Measurements from ENCODE around the gene MAEA. TPM values are rescaled to one million over a fixed set of nuclear protein-coding genes. Genes with fewer than 3 reads are reported as not detected.

The MAEA gene
- total RNA-seq, 1 donor = 70.6 TPM

- TF ChIP-seq CTCF (IDR thresholded peaks at IDR 0.05; ENCODE audit: extremely low read depth, low read depth, low read length) = no peak
- Histone ChIP-seq H3K27ac (ENCODE audit: low read depth, low read length) (no peak overlapping the region), H2AFZ (ENCODE audit: low read length) (no peak overlapping the region), H3K79me2 (ENCODE audit: insufficient read depth, low read length) (peaks cover 61% of the 10 kb centered on the region), H3K27me3 (ENCODE audit: insufficient read depth, low read length) (no peaks in the 10 kb centered on the region), H4K20me1 (ENCODE audit: insufficient read depth, low read length) (peaks cover 27% of the 10 kb centered on the region), H3K4me2 (ENCODE audit: insufficient read depth, low read length) (no peak overlapping the region), H3K36me3 (ENCODE audit: insufficient read depth, low read length) (peaks cover 56% of the 10 kb centered on the region), H3K4me3 (ENCODE audit: insufficient read depth, low read length) (no peak overlapping the region), H3K9me3 (ENCODE audit: low read depth, low read length) (no peaks in the 10 kb centered on the region), H3K4me1 (ENCODE audit: insufficient read depth, low read length) (no peaks in the 10 kb centered on the region)
- no peak for DNase-seq (ENCODE audit: insufficient read length, low spot score, missing footprints)
These were observed 26.3 kb downstream of the MAEA start for GRCh38 chr4:1315836-1316536.

- DNase-seq (ENCODE audit: insufficient read length, low spot score, missing footprints) = no peak
- no peaks in the 10 kb centered on the region for H3K4me1 ChIP-seq (ENCODE audit: insufficient read depth, low read length)
- H3K27me3 ChIP-seq (ENCODE audit: insufficient read depth, low read length) = no peaks in the 10 kb centered on the region
- H3K27ac ChIP-seq (ENCODE audit: low read depth, low read length) = no peak overlapping the region
- peaks cover 61% of the 10 kb centered on the region for H3K79me2 ChIP-seq (ENCODE audit: insufficient read depth, low read length)
- no peak overlapping the region for H2AFZ ChIP-seq (ENCODE audit: low read length)
- no peak for TF ChIP-seq CTCF (IDR thresholded peaks at IDR 0.05; ENCODE audit: extremely low read depth, low read depth, low read length)
- no peaks in the 10 kb centered on the region for H3K9me3 ChIP-seq (ENCODE audit: low read depth, low read length)
- peaks cover 20% of the 10 kb centered on the region for H4K20me1 ChIP-seq (ENCODE audit: insufficient read depth, low read length)
- H3K36me3 ChIP-seq (ENCODE audit: insufficient read depth, low read length) = peaks cover 59% of the 10 kb centered on the region
- H3K4me3 ChIP-seq (ENCODE audit: insufficient read depth, low read length) = no peak overlapping the region
- no peak overlapping the region for H3K4me2 ChIP-seq (ENCODE audit: insufficient read depth, low read length)
These were observed 27.0 kb downstream of the MAEA start for GRCh38 chr4:1316537-1317168.

- Histone ChIP-seq H3K4me1 (ENCODE audit: insufficient read depth, low read length) (no peaks in the 10 kb centered on the region), H3K4me3 (ENCODE audit: insufficient read depth, low read length) (no peak overlapping the region), H3K4me2 (ENCODE audit: insufficient read depth, low read length) (no peak overlapping the region), H3K36me3 (ENCODE audit: insufficient read depth, low read length) (peaks cover 53% of the 10 kb centered on the region), H3K27ac (ENCODE audit: low read depth, low read length) (no peak overlapping the region), H2AFZ (ENCODE audit: low read length) (no peak overlapping the region), H3K27me3 (ENCODE audit: insufficient read depth, low read length) (no peaks in the 10 kb centered on the region), H3K79me2 (ENCODE audit: insufficient read depth, low read length) (peaks cover 60% of the 10 kb centered on the region), H3K9me3 (ENCODE audit: low read depth, low read length) (no peaks in the 10 kb centered on the region), H4K20me1 (ENCODE audit: insufficient read depth, low read length) (peaks cover 19% of the 10 kb centered on the region)
- TF ChIP-seq CTCF (IDR thresholded peaks at IDR 0.05; ENCODE audit: extremely low read depth, low read depth, low read length) = no peak
- DNase-seq (ENCODE audit: insufficient read length, low spot score, missing footprints) = no peak
These were observed 27.7 kb downstream of the MAEA start for GRCh38 chr4:1317177-1318045.

- peaks cover under 1% of the 10 kb centered on the region for H3K4me1 ChIP-seq (ENCODE audit: insufficient read depth, low read length)
- DNase-seq (ENCODE audit: insufficient read length, low spot score, missing footprints) = no peak
- H3K36me3 ChIP-seq (ENCODE audit: insufficient read depth, low read length) = peaks cover 50% of the 10 kb centered on the region
- H3K4me2 ChIP-seq (ENCODE audit: insufficient read depth, low read length) = no peak overlapping the region
- peaks cover 19% of the 10 kb centered on the region for H4K20me1 ChIP-seq (ENCODE audit: insufficient read depth, low read length)
- peaks cover 57% of the 10 kb centered on the region for H3K79me2 ChIP-seq (ENCODE audit: insufficient read depth, low read length)
- no peak for TF ChIP-seq CTCF (IDR thresholded peaks at IDR 0.05; ENCODE audit: extremely low read depth, low read depth, low read length)
- H2AFZ ChIP-seq (ENCODE audit: low read length) = no peak overlapping the region
- H3K27ac ChIP-seq (ENCODE audit: low read depth, low read length) = no peak overlapping the region
- H3K4me3 ChIP-seq (ENCODE audit: insufficient read depth, low read length) = no peak overlapping the region
- no peaks in the 10 kb centered on the region for H3K9me3 ChIP-seq (ENCODE audit: low read depth, low read length)
- no peaks in the 10 kb centered on the region for H3K27me3 ChIP-seq (ENCODE audit: insufficient read depth, low read length)
These were observed 28.3 kb downstream of the MAEA start for GRCh38 chr4:1318046-1318375.
